ENCODE measurements around the gene MXD3.

MXD3 gene

DNA sequence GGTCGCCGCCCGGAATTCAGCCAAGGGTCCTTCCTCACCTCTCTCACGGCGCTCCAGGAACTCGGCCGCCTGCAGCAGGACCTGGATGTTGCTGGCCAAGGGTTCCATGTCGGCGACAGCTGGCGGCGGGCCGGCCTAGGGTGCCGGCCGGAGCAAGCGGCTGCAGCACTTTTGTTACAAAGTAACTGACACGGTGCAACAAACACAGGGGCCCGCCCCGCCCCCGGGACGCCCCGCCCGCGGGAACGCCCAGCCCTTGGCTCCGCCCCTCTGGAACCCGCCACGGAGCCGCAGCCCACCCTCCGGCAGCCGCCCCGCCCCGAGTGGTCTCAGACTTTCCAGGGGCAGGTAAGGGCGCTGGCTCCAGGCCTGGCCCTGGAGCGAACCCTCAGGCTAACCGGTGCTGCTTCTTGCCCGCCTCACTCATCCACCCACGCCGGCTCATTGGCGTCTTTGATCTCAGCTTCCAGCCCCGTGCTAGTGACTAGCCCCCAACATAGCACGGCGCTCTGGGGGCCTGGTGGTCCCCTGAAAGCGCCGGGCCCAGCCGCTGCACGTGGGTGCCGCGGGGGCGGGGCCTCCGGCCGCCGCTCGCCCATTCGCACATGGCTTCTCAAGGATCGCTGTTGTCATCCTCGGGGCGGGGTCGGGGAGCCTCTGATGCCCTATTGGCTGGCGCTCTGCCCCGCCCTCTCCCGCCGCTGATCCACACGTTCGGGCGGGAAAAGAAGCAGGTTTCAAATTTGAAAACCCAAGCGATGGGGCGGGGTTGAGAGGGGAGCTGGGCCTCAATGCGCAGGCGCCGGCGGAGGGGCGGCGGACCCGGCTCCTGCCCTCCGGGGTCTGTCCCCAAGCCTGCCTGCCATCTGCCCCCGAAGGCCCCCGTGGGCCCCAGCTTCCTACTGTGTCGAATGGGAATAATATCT lies at the start of gene MXD3 (continued):
- TF ChIP-seq ZNF843 (tag by site-specific recombination; IDR thresholded peaks at IDR 0.05): peak; percentile 70
- no peak for TF ChIP-seq SETDB1 (IDR thresholded peaks at IDR 0.05; ENCODE audit: insufficient read length, low read length)
- no peak for TF ChIP-seq ZNF549 (tag by site-specific recombination; IDR thresholded peaks at IDR 0.05)
- TF ChIP-seq, protein P1, sequence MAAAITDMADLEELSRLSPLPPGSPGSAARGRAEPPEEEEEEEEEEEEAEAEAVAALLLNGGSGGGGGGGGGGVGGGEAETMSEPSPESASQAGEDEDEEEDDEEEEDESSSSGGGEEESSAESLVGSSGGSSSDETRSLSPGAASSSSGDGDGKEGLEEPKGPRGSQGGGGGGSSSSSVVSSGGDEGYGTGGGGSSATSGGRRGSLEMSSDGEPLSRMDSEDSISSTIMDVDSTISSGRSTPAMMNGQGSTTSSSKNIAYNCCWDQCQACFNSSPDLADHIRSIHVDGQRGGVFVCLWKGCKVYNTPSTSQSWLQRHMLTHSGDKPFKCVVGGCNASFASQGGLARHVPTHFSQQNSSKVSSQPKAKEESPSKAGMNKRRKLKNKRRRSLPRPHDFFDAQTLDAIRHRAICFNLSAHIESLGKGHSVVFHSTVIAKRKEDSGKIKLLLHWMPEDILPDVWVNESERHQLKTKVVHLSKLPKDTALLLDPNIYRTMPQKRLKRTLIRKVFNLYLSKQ (tag by site-specific recombination; IDR thresholded peaks at IDR 0.05; ENCODE audit: borderline replicate concordance): no peak
- peak; percentile 94 for TF ChIP-seq KLF9 (tag by site-specific recombination; IDR thresholded peaks at IDR 0.05; ENCODE audit: low read depth)
- TF ChIP-seq ZNF10 (tag by site-specific recombination; IDR thresholded peaks at IDR 0.05): peak; percentile 48; the same call in 1 of the 2 replicates
- no peak for TF ChIP-seq ZNF248 (tag by site-specific recombination; IDR thresholded peaks at IDR 0.05)
- no peak for TF ChIP-seq ZNF366 (tag by site-specific recombination; conservative IDR thresholded peaks at IDR 0.05)
- TF ChIP-seq RBAK (tag by site-specific recombination; IDR thresholded peaks at IDR 0.05): no peak
- TF ChIP-seq SCRT2 (tag by site-specific recombination; IDR thresholded peaks at IDR 0.05): no peak
- peak; percentile 69; the same call in 1 of the 2 replicates for TF ChIP-seq ZNF341 (tag by site-specific recombination; IDR thresholded peaks at IDR 0.05; ENCODE audit: low read depth)
- no peak for TF ChIP-seq ZNF416 (tag by site-specific recombination; IDR thresholded peaks at IDR 0.05)
- TF ChIP-seq SP3 (tag by site-specific recombination; IDR thresholded peaks at IDR 0.05): peak; percentile 96
- TF ChIP-seq, protein P2, sequence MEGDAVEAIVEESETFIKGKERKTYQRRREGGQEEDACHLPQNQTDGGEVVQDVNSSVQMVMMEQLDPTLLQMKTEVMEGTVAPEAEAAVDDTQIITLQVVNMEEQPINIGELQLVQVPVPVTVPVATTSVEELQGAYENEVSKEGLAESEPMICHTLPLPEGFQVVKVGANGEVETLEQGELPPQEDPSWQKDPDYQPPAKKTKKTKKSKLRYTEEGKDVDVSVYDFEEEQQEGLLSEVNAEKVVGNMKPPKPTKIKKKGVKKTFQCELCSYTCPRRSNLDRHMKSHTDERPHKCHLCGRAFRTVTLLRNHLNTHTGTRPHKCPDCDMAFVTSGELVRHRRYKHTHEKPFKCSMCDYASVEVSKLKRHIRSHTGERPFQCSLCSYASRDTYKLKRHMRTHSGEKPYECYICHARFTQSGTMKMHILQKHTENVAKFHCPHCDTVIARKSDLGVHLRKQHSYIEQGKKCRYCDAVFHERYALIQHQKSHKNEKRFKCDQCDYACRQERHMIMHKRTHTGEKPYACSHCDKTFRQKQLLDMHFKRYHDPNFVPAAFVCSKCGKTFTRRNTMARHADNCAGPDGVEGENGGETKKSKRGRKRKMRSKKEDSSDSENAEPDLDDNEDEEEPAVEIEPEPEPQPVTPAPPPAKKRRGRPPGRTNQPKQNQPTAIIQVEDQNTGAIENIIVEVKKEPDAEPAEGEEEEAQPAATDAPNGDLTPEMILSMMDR (tag by site-specific recombination; IDR thresholded peaks at IDR 0.05): no peak
- TF ChIP-seq ZNF423 (tag by site-specific recombination; IDR thresholded peaks at IDR 0.05): peak; percentile 18; the same call in 1 of the 2 replicates
- no peak for TF ChIP-seq ZSCAN16 (tag by site-specific recombination; IDR thresholded peaks at IDR 0.05)
- no peak for TF ChIP-seq ZNF830 (tag by site-specific recombination; IDR thresholded peaks at IDR 0.05; ENCODE audit: low read depth)
- TF ChIP-seq KLF7 (tag by site-specific recombination; IDR thresholded peaks at IDR 0.05; ENCODE audit: borderline replicate concordance): peak; percentile 82; the same call in 1 of the 2 replicates
- no peak for TF ChIP-seq ZNF221 (tag by site-specific recombination; IDR thresholded peaks at IDR 0.05; ENCODE audit: borderline replicate concordance)
- TF ChIP-seq ZNF571 (tag by site-specific recombination; IDR thresholded peaks at IDR 0.05): no peak
- TF ChIP-seq ZNF670 (tag by site-specific recombination; IDR thresholded peaks at IDR 0.05; ENCODE audit: low read depth): no peak
- TF ChIP-seq KLF16 (tag by site-specific recombination; IDR thresholded peaks at IDR 0.05): peak; percentile 69
- TF ChIP-seq ZNF610 (tag by site-specific recombination; IDR thresholded peaks at IDR 0.05; ENCODE audit: borderline replicate concordance): no peak; the same call in 1 of the 2 replicates
- no peak for TF ChIP-seq ZNF302 (tag by site-specific recombination; IDR thresholded peaks at IDR 0.05; ENCODE audit: low read depth)
- no peak for TF ChIP-seq ZNF514 (tag by site-specific recombination; IDR thresholded peaks at IDR 0.05)
- TF ChIP-seq ZNF654 (tag by site-specific recombination; IDR thresholded peaks at IDR 0.05; ENCODE audit: low read depth): no peak
- no peak for TF ChIP-seq ZNF701 (tag by site-specific recombination; IDR thresholded peaks at IDR 0.05)
- peak; percentile 90 for TF ChIP-seq ZBTB48 (tag by site-specific recombination; IDR thresholded peaks at IDR 0.05)
- TF ChIP-seq ZNF707 (tag by site-specific recombination; IDR thresholded peaks at IDR 0.05): no peak
- TF ChIP-seq GLIS1 (tag by site-specific recombination; IDR thresholded peaks at IDR 0.05): peak; percentile 70
- TF ChIP-seq, protein P3, sequence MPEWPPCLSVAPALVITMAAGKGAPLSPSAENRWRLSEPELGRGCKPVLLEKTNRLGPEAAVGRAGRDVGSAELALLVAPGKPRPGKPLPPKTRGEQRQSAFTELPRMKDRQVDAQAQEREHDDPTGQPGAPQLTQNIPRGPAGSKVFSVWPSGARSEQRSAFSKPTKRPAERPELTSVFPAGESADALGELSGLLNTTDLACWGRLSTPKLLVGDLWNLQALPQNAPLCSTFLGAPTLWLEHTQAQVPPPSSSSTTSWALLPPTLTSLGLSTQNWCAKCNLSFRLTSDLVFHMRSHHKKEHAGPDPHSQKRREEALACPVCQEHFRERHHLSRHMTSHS (tag by site-specific recombination; IDR thresholded peaks at IDR 0.05): no peak
- peak; percentile 84 for TF ChIP-seq ZNF394 (tag by site-specific recombination; IDR thresholded peaks at IDR 0.05; ENCODE audit: borderline replicate concordance)
- TF ChIP-seq, protein P4, sequence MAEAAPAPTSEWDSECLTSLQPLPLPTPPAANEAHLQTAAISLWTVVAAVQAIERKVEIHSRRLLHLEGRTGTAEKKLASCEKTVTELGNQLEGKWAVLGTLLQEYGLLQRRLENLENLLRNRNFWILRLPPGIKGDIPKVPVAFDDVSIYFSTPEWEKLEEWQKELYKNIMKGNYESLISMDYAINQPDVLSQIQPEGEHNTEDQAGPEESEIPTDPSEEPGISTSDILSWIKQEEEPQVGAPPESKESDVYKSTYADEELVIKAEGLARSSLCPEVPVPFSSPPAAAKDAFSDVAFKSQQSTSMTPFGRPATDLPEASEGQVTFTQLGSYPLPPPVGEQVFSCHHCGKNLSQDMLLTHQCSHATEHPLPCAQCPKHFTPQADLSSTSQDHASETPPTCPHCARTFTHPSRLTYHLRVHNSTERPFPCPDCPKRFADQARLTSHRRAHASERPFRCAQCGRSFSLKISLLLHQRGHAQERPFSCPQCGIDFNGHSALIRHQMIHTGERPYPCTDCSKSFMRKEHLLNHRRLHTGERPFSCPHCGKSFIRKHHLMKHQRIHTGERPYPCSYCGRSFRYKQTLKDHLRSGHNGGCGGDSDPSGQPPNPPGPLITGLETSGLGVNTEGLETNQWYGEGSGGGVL (tag by site-specific recombination; IDR thresholded peaks at IDR 0.05): no peak
- TF ChIP-seq FEZF1 (tag by site-specific recombination; IDR thresholded peaks at IDR 0.05): no peak
- no peak for TF ChIP-seq ZNF837 (tag by site-specific recombination; IDR thresholded peaks at IDR 0.05)
- TF ChIP-seq ZNF529 (tag by site-specific recombination; IDR thresholded peaks at IDR 0.05; ENCODE audit: insufficient replicate concordance): no peak
